Parathyroid adenoma (tissue), 2 donors: ENCODE data around the gene POLR3G.

Experiments used
- H2AFZ ChIP-seq: fragments of 300-600 bp; sonication (generic); one replicate; pipeline ENCODE4 v1.7.0; 2017; ENCODE audit warnings: antibody characterized with exemption, mild to moderate bottlenecking
- H3K27ac ChIP-seq: fragments of 300-600 bp; sonication (generic); one replicate; pipeline ENCODE4 v1.7.0; 2017
- H3K27me3 ChIP-seq: fragments of 300-600 bp; sonication (generic); one replicate; pipeline ENCODE4 v1.7.0; 2017; ENCODE audit warnings: low read length; ENCODE audit not compliant: control insufficient read depth, insufficient read depth
- H3K36me3 ChIP-seq: fragments of 300-600 bp; sonication (generic); one replicate; pipeline ENCODE4 v1.7.0; 2017; ENCODE audit warnings: low read length; ENCODE audit not compliant: control insufficient read depth, insufficient read depth
- H3K4me1 ChIP-seq: fragments of 300-600 bp; sonication (generic); one replicate; pipeline ENCODE4 v1.7.0; 2017; ENCODE audit warnings: control low read depth
- H3K4me2 ChIP-seq: fragments of 300-600 bp; sonication (generic); one replicate; pipeline ENCODE4 v1.7.0; 2017; ENCODE audit warnings: low read length
- H3K4me3 ChIP-seq: fragments of 300-600 bp; sonication (generic); one replicate; pipeline ENCODE4 v1.7.0; 2017; ENCODE audit warnings: low read depth, low read length
- H3K79me2 ChIP-seq: fragments of 300-600 bp; sonication (generic); one replicate; pipeline ENCODE4 v1.7.0; 2017; ENCODE audit warnings: control low read depth
- H3K9ac ChIP-seq: fragments of 300-600 bp; sonication (generic); one replicate; pipeline ENCODE4 v1.7.0; 2017; ENCODE audit warnings: mild to moderate bottlenecking
- H3K9me3 ChIP-seq: fragments of 300-600 bp; sonication (generic); one replicate; pipeline ENCODE4 v1.7.0; 2017; ENCODE audit warnings: low read length; ENCODE audit not compliant: control insufficient read depth
- TF ChIP-seq, protein P1 (sequence below): fragments of 300-600 bp; sonication (generic); IDR thresholded peaks from one replicate; pipeline ENCODE4 v1.7.0; 2017; ENCODE audit warnings: antibody characterized with exemption, mild to moderate bottlenecking
- donor health status: primary hyperparathyroidism.

Gene POLR3G

DNA sequence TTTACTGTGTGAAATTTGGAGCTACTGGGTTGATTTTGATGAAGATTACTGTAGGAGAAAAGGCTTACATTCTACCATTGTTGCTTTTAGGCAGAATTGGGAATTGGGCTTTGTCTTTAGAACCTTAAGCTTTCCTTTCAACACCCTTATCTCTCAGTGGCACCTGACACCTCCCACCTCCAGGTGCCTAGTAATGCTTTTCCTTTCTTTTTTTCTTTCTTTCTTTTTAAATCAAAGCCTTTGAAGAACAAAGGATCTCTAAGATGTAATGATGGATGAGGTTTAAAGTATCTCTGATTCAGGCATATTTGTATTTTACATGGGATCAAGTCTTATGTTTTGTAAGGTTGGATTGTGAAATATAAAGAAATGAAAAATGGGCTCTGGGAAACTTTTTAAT, 81.0 kb downstream of the POLR3G start:
- H3K4me3 ChIP-seq = no peak overlapping the region
- no peaks in the 10 kb centered on the region for H3K27me3 ChIP-seq
- H2AFZ ChIP-seq = no peak overlapping the region
- no peaks in the 10 kb centered on the region for H3K9me3 ChIP-seq
- TF ChIP-seq, protein P1, sequence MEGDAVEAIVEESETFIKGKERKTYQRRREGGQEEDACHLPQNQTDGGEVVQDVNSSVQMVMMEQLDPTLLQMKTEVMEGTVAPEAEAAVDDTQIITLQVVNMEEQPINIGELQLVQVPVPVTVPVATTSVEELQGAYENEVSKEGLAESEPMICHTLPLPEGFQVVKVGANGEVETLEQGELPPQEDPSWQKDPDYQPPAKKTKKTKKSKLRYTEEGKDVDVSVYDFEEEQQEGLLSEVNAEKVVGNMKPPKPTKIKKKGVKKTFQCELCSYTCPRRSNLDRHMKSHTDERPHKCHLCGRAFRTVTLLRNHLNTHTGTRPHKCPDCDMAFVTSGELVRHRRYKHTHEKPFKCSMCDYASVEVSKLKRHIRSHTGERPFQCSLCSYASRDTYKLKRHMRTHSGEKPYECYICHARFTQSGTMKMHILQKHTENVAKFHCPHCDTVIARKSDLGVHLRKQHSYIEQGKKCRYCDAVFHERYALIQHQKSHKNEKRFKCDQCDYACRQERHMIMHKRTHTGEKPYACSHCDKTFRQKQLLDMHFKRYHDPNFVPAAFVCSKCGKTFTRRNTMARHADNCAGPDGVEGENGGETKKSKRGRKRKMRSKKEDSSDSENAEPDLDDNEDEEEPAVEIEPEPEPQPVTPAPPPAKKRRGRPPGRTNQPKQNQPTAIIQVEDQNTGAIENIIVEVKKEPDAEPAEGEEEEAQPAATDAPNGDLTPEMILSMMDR = no peak
- H3K9ac ChIP-seq = no peak overlapping the region
- no peak overlapping the region for H3K4me2 ChIP-seq
- H3K79me2 ChIP-seq = no peaks in the 10 kb centered on the region
- no peaks in the 10 kb centered on the region for H3K4me1 ChIP-seq
- no peak overlapping the region for H3K27ac ChIP-seq
- H3K36me3 ChIP-seq = no peaks in the 10 kb centered on the region

DNA sequence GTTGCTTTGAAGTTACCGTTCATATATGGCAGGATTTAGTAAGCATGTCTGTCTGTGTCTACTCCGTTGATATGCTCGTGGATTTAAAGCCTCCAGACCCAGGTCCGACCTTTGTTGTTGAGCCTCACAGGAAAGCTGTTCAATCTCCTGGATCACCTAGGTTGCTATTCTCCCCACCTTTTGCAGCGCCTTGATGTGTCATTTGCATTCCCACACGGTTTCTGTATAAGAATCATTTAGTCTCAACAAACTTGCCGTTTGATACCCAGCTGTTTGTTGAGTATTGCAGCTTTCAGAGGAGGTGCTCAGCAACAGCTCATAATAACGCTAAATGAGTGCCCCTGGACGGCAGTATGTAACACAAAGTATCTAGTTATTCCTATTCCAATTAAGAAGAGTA, 82.7 kb downstream of the POLR3G start:
- H3K79me2 ChIP-seq = no peaks in the 10 kb centered on the region
- TF ChIP-seq, protein P1 = no peak
- no peaks in the 10 kb centered on the region for H3K36me3 ChIP-seq
- H3K27me3 ChIP-seq = no peaks in the 10 kb centered on the region
- H3K4me2 ChIP-seq = no peak overlapping the region
- no peak overlapping the region for H3K27ac ChIP-seq
- no peaks in the 10 kb centered on the region for H3K9me3 ChIP-seq
- peak overlapping the region; percentile 68 for H2AFZ ChIP-seq
- H3K4me3 ChIP-seq = no peak overlapping the region
- no peaks in the 10 kb centered on the region for H3K4me1 ChIP-seq
- no peak overlapping the region for H3K9ac ChIP-seq

DNA sequence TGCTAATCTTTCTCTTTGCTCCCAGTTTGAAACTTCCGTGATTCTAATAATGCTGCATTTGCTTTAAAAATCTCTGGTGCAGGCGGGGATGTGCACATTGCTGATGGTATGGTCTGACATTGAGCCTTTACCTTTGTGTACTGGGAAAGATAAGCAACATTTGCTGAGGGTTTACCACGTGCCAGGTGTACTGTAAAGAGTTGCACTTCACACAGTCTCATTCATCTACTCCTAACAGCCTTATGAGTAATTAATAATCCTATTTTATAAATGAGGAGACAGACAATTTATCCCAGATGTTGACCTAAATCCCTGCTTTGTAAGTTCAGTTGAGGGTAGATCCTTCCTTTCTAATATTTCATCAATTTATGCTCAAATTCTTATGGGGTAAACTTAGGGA, 83.2 kb downstream of the POLR3G start:
- no peaks in the 10 kb centered on the region for H3K36me3 ChIP-seq
- H3K79me2 ChIP-seq = no peaks in the 10 kb centered on the region
- peak overlapping the region; percentile 79 for H3K4me2 ChIP-seq
- no peak overlapping the region for H3K27ac ChIP-seq
- H3K9me3 ChIP-seq = no peaks in the 10 kb centered on the region
- H3K4me1 ChIP-seq = no peaks in the 10 kb centered on the region
- H3K27me3 ChIP-seq = no peaks in the 10 kb centered on the region
- no peak overlapping the region for H3K9ac ChIP-seq
- peak overlapping the region; percentile 56 for H3K4me3 ChIP-seq
- peak overlapping the region; percentile 68 for H2AFZ ChIP-seq
- TF ChIP-seq, protein P1 = no peak

DNA sequence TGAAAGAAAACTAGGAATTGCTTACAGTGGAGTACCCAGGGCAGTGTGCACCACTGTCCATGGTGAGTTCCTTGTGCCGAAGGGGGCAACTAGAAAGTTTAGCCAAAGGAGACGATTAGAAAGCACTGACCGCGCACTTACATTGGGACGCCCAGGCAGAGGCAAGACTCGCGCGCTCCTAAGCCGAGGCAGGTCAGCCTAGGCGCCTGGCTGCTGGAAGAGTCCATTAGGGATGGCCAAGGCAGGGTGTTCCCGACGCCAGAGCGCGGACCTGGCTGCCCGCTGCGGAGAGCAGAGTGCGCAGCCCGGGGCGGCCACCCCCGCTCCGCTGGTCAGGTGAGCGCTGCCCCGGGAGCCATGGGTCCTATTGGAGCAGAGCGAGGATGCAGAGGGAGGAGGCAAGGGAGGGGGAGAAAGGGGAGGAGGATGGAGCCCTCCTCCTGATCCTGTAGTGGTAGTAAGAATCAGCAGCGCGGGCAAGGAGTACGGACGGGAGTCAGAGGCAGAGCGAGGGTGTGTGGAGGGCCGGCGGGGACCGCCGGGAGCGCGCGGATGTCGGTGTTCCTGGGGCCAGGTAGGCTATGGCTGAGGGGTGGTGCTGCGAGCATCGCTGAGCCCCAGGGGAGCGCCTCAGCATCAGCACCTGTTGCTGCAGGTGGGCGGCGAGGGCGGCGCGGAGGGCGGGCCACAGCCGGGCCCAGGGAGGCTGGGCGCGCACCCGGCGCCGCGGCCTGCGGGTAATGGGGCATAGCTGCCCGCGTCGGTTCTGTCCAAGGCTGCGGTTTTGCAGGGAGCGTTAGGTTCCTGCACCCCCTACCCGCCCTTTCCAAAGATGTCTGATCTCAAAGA, 83.9 kb downstream of the POLR3G start, which contains the start of gene ADGRV1:
Gene ADGRV1 (plus strand): TSS at position 454 of the 849 bp plus-strand sequence. CDS start 99 bp downstream, at position 553.
- TF ChIP-seq, protein P1 = no peak

More for the DNA sequence above, 83.9 kb downstream of the POLR3G start, which contains the start of gene ADGRV1:
- peak within 1 kb of the TSS; percentile 68 for H2AFZ ChIP-seq
- no peaks in the 10 kb centered on the region for H3K9me3 ChIP-seq
- H3K27me3 ChIP-seq = no peaks in the 10 kb centered on the region
- H3K36me3 ChIP-seq = no peaks in the 10 kb centered on the region
- no peaks in the 10 kb centered on the region for H3K4me1 ChIP-seq
- no peak within 1 kb of the TSS for H3K9ac ChIP-seq
- H3K4me3 ChIP-seq = peak within 1 kb of the TSS; percentile 56
- H3K79me2 ChIP-seq = no peaks in the 10 kb centered on the region
- H3K27ac ChIP-seq = no peak within 1 kb of the TSS
- peak within 1 kb of the TSS; percentile 79 for H3K4me2 ChIP-seq
